Gastroesophageal sphincter (tissue), 3 donors: ENCODE measurements around the gene ACTR3.

Source experiments
- POLR2A ChIP-seq, 2 donors: fragments of 450-650 bp; IDR thresholded peaks; one replicate each; pipeline ENCODE4 v1.6.1; 2017; ENCODE audit warnings: antibody characterized with exemption in 2 of 2, mild to moderate bottlenecking in 2 of 2, moderate library complexity in 1 of 2
- POLR2AphosphoS5 ChIP-seq: sonication (generic); formaldehyde crosslinking; IDR thresholded peaks from one replicate; pipeline ENCODE4 v1.6.1; 2017; ENCODE audit warnings: antibody characterized with exemption
- TF ChIP-seq, protein P1 (sequence below), 4 experiments: fragments of 200-600 bp in 2 of 4; fragments of 450-650 bp in 2 of 4; sonication (generic) in 1 of 4; IDR thresholded peaks; one replicate each; pipeline ENCODE4 v1.5.1; 2017 to 2019; ENCODE audit warnings: antibody characterized with exemption in 4 of 4, mild to moderate bottlenecking in 2 of 4, moderate library complexity in 2 of 4

DNA sequence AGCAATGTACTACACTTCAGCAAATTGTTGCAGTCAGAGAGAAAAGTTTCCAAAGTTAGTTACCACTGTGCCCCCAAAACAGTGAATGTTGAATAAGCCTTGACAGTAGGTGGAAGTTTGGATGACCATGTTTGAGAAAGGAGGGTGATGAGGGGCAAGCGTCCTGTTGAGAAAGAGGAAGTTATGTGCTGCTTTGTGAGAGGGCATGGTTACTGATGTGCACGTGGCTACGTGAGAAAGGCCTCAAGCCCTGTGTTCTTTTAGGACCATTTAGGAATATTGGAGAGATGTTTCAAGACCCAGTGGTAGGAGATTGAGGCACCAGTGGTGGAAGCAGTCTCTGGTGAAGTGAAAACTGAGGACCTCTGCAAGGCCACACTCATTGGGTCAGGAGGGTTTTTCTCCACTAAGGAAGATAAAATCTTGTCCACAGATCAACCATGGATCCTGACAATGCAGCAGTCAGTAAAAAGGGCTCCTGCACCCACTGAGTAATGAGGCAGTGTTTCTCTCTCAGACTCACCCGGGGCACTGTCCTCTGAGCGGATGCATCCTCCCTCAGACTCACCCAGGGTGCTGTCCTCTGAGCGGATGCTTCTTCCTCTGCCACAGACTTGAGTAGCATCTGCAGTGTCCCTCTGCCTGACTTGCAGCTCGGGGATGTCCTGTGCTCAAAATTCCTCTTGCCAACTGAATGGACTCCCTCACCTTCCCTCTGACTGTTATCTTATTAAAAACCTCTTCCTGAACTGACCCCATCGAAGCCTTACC is 34.7 kb upstream of the ACTR3 start:
- TF ChIP-seq, protein P1, sequence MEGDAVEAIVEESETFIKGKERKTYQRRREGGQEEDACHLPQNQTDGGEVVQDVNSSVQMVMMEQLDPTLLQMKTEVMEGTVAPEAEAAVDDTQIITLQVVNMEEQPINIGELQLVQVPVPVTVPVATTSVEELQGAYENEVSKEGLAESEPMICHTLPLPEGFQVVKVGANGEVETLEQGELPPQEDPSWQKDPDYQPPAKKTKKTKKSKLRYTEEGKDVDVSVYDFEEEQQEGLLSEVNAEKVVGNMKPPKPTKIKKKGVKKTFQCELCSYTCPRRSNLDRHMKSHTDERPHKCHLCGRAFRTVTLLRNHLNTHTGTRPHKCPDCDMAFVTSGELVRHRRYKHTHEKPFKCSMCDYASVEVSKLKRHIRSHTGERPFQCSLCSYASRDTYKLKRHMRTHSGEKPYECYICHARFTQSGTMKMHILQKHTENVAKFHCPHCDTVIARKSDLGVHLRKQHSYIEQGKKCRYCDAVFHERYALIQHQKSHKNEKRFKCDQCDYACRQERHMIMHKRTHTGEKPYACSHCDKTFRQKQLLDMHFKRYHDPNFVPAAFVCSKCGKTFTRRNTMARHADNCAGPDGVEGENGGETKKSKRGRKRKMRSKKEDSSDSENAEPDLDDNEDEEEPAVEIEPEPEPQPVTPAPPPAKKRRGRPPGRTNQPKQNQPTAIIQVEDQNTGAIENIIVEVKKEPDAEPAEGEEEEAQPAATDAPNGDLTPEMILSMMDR (IDR thresholded peaks at IDR 0.05), result no peak
- TF ChIP-seq POLR2A (IDR thresholded peaks at IDR 0.05) (no peak), POLR2AphosphoS5 (no peak)
